IMR-90 (cell line): ENCODE results near the gene FAT1. TPM values are rescaled to one million over a fixed set of nuclear protein-coding genes. Genes with fewer than 3 reads are reported as not detected.

Source experiments
- ATAC-seq: fragments of 200-7000 bp; cut with Tn5 transposase; 2 replicates; pipeline ENCODE4 v1.9.1; 2020; ENCODE audit warnings: low read depth, mild to moderate bottlenecking, moderate library complexity
- BruUV-seq: library from RNA; stranded (reverse); fragments of 400-500 nt; replicated peaks from 2 replicates; lab custom pipeline; 2021; lab: Mats Ljungman, UMichigan
- CTCF ChIA-PET: fragments of 300-600 bp; formaldehyde crosslinking; extraction: SDS; loops from one replicate; lab custom pipeline; 2021; ENCODE audit warnings: antibody characterized with exemption; lab: Yijun Ruan, JAX
- POLR2A ChIA-PET: fragments of 300-600 bp; sonication (Branson Sonifier 250); formaldehyde crosslinking; loops from one replicate; lab custom pipeline; 2022; ENCODE audit warnings: antibody characterized with exemption; ENCODE audit not compliant: unreplicated experiment; lab: Charles Lee
- DNase-seq: peaks from one replicate; pipeline ENCODE4 v3.0.0; 2013
- H2AFZ ChIP-seq: replicated peaks from 2 replicates; pipeline ENCODE3; 2013; ENCODE audit warnings: low read length, mild to moderate bottlenecking; ENCODE audit not compliant: poor library complexity
- H2AK5ac ChIP-seq: 2 replicates; pipeline ENCODE4 v1.6.1; 2013; ENCODE audit warnings: low read depth, low read length, inconsistent platforms
- H2AK9ac ChIP-seq: replicated peaks from 2 replicates; pipeline ENCODE3; 2013; ENCODE audit warnings: mild to moderate bottlenecking, low read depth, low read length, moderate library complexity; ENCODE audit not compliant: poor library complexity
- H2BK120ac ChIP-seq: 2 replicates; pipeline ENCODE4 v1.6.1; 2013; ENCODE audit warnings: low read depth, low read length, inconsistent platforms
- H2BK15ac ChIP-seq: 3 replicates; pipeline ENCODE4 v1.6.1; 2013; ENCODE audit warnings: low read depth, low read length, inconsistent platforms
- H2BK20ac ChIP-seq: 2 replicates; pipeline ENCODE4 v1.6.1; 2013; ENCODE audit warnings: low read depth, mild to moderate bottlenecking, inconsistent platforms, low read length, moderate library complexity
- H2BK5ac ChIP-seq: 2 replicates; pipeline ENCODE4 v1.6.1; 2013; ENCODE audit warnings: mild to moderate bottlenecking, low read depth, low read length, inconsistent platforms; ENCODE audit not compliant: poor library complexity, severe bottlenecking
- H3K14ac ChIP-seq: replicated peaks from 2 replicates; pipeline ENCODE4 v1.6.1; 2013; ENCODE audit warnings: low read depth, low read length, inconsistent platforms
- H3K18ac ChIP-seq: 2 replicates; pipeline ENCODE4 v1.6.1; 2013; ENCODE audit warnings: low read depth, low read length, control low read depth
- H3K23ac ChIP-seq: 2 replicates; pipeline ENCODE4 v1.6.1; 2013; ENCODE audit warnings: low read depth, low read length, inconsistent platforms
- H3K27ac ChIP-seq: 2 replicates; pipeline ENCODE4 v1.5.1; 2013; ENCODE audit warnings: mild to moderate bottlenecking, control low read depth, low read length; ENCODE audit not compliant: insufficient read depth
- H3K27me3 ChIP-seq: 2 replicates; pipeline ENCODE4 v1.6.1; 2013; ENCODE audit warnings: low read length; ENCODE audit not compliant: control insufficient read depth, insufficient read depth
- H3K36me3 ChIP-seq: 2 replicates; pipeline ENCODE4 v1.6.1; 2013; ENCODE audit warnings: low read length, mixed read lengths; ENCODE audit not compliant: control insufficient read depth, insufficient read depth
- H3K4ac ChIP-seq: 2 replicates; pipeline ENCODE4 v1.6.1; 2013; ENCODE audit warnings: low read depth, low read length, inconsistent platforms
- H3K4me1 ChIP-seq: 2 replicates; pipeline ENCODE4 v1.6.1; 2013; ENCODE audit warnings: low read length, mixed read lengths; ENCODE audit not compliant: control insufficient read depth, insufficient read depth
- H3K4me2 ChIP-seq: 2 replicates; pipeline ENCODE4 v1.6.1; 2013; ENCODE audit warnings: low read depth, mild to moderate bottlenecking, control low read depth, low read length, moderate library complexity
- H3K4me3 ChIP-seq: 2 replicates; pipeline ENCODE4 v1.5.1; 2013; ENCODE audit warnings: low read depth, mild to moderate bottlenecking, control low read depth, low read length, moderate library complexity; ENCODE audit not compliant: insufficient read depth
- H3K56ac ChIP-seq: 2 replicates; pipeline ENCODE4 v1.6.1; 2013; ENCODE audit warnings: low read length, inconsistent platforms; ENCODE audit not compliant: insufficient read depth; ENCODE audit errors: extremely low read depth
- H3K79me1 ChIP-seq, 2 experiments: 2 replicates each; pipeline ENCODE4 v1.6.1; 2013; ENCODE audit warnings: low read length in 2 of 2, inconsistent platforms in 1 of 2, low read depth in 1 of 2
- H3K9ac ChIP-seq: 2 replicates; pipeline ENCODE4 v1.6.1; 2013; ENCODE audit warnings: low read depth, low read length, control low read depth
- H3K9me1 ChIP-seq: 2 replicates; pipeline ENCODE4 v1.6.1; 2013; ENCODE audit warnings: low read length, inconsistent platforms; ENCODE audit not compliant: insufficient read depth
- H3K9me3 ChIP-seq: 2 replicates; pipeline ENCODE4 v1.6.1; 2013; ENCODE audit warnings: low read length; ENCODE audit not compliant: control insufficient read depth, insufficient read depth
- H4K20me1 ChIP-seq: 2 replicates; pipeline ENCODE4 v1.6.1; 2013; ENCODE audit warnings: low read length, inconsistent platforms; ENCODE audit not compliant: insufficient read depth
- H4K5ac ChIP-seq: 2 replicates; pipeline ENCODE4 v1.6.1; 2013; ENCODE audit warnings: mild to moderate bottlenecking, low read depth, low read length, control low read depth
- H4K8ac ChIP-seq, 2 experiments: 2 replicates each; pipeline ENCODE4 v1.6.1; 2013; ENCODE audit warnings: low read depth in 2 of 2, low read length in 2 of 2, control low read depth in 1 of 2, inconsistent platforms in 1 of 2
- H4K91ac ChIP-seq: 2 replicates; pipeline ENCODE4 v1.6.1; 2013; ENCODE audit warnings: low read depth, low read length, inconsistent platforms; ENCODE audit not compliant: insufficient read depth
- CEBPB ChIP-seq: IDR thresholded peaks from 2 replicates; pipeline ENCODE4 v1.6.1; 2012; ENCODE audit warnings: low read depth, low read length, improper control_type of control experiment
- ELK1 ChIP-seq: fragments of 150-350 bp; IDR thresholded peaks from 2 replicates; pipeline ENCODE4 v1.6.1; 2016; ENCODE audit warnings: low read depth, mild to moderate bottlenecking, low read length, moderate library complexity, borderline replicate concordance
- FOS ChIP-seq: fragments of 150-350 bp; IDR thresholded peaks from 2 replicates; pipeline ENCODE4 v1.6.1; 2016; ENCODE audit warnings: low read depth, low read length
- MXI1 ChIP-seq: IDR thresholded peaks from 2 replicates; pipeline ENCODE4 v1.6.1; 2012; ENCODE audit warnings: low read depth, mild to moderate bottlenecking, low read length, moderate library complexity, borderline replicate concordance
- NFE2L2 ChIP-seq: fragments of 150-350 bp; IDR thresholded peaks from 2 replicates; pipeline ENCODE4 v1.6.1; 2016; ENCODE audit warnings: low read depth, mild to moderate bottlenecking, low read length
- RAD21 ChIP-seq: IDR thresholded peaks from 2 replicates; pipeline ENCODE4 v1.6.1; 2012; ENCODE audit warnings: low read length, improper control_type of control experiment
- RFX5 ChIP-seq: IDR thresholded peaks from 2 replicates; pipeline ENCODE4 v1.8.0; 2012; ENCODE audit warnings: low read depth, mild to moderate bottlenecking, low read length, moderate library complexity
- SMC3 ChIP-seq: fragments of 150-350 bp; IDR thresholded peaks from 2 replicates; pipeline ENCODE4 v1.6.1; 2016; ENCODE audit warnings: low read depth, mild to moderate bottlenecking, antibody characterized with exemption, low read length, moderate library complexity
- USF2 ChIP-seq: fragments of 150-350 bp; IDR thresholded peaks from 2 replicates; pipeline ENCODE4 v1.6.1; 2017; ENCODE audit warnings: mild to moderate bottlenecking, antibody characterized with exemption, low read length, low read depth
- WGBS, 2 experiments: methylation state at CpG; one replicate each; pipeline versions ENCODE4 v1.1.5 to v1.1.7; 2013; ENCODE audit warnings: missing lambda C conversion rate in 2 of 2; ENCODE audit not compliant: insufficient read length in 1 of 2; ENCODE audit errors: extremely low coverage in 2 of 2; 5-methylcytosine and 5-hydroxymethylcytosine counted together
- dilution Hi-C: fragments of 300-500 bp; cut with HindIII; formaldehyde crosslinking; loops from one replicate; pipeline ENCODE4 v1.14.3; 2018; ENCODE audit warnings: low sequenced_read_pairs; ENCODE audit not compliant: unreplicated experiment
- in situ Hi-C: fragments of 300-500 bp; cut with MboI; formaldehyde crosslinking; loops from 3 replicates; pipeline ENCODE4 v1.14.3; 2019; ENCODE audit warnings: low sequenced_read_pairs, inconsistent platforms, mixed read lengths
- intact Hi-C: fragments of 100-400 bp; cut with micrococcal nuclease; formaldehyde crosslinking; loops from 2 replicates; pipeline ENCODE4 v1.10.0; 2022
- polyA plus RNA-seq, 3 experiments: library from polyadenylated mRNA; depleted of rRNA; stranded (reverse); fragments of >200 nt; gene quantifications; 2 replicates each; pipeline ENCODE4 v1.2.3, GENCODE V29; 2012; ENCODE audit warnings: low replicate concordance in 1 of 3
- total RNA-seq: library from RNA; depleted of rRNA; stranded (reverse); fragments of >200 nt; gene quantifications from 2 replicates; pipeline ENCODE4 v1.2.3, GENCODE V29; 2012

The FAT1 gene
- total and polyA plus RNA-seq, 2 of the 4 experiments (the other 2 are of a cell fraction): 156 to 519 TPM

GRCh38 chr4:186599483-186599882, 124.2 kb downstream of the FAT1 start:
- Histone ChIP-seq H3K4me2 (no peak overlapping the region), H4K91ac (no peak overlapping the region), H4K8ac (no peak overlapping the region), H3K9me3 (no peaks in the 10 kb centered on the region), H3K4me1 (no peaks in the 10 kb centered on the region), H3K4ac (no peak overlapping the region), H3K27me3 (no peaks in the 10 kb centered on the region), H4K5ac (no peak overlapping the region), H3K27ac (no peak overlapping the region), H3K9me1 (peaks cover 8% of the 10 kb centered on the region), H3K14ac (no peak overlapping the region), H2AFZ (no peak overlapping the region), H2BK120ac (no peak overlapping the region), H2BK20ac (no peak overlapping the region), H2BK15ac (no peak overlapping the region), H2AK5ac (no peak overlapping the region), H2AK9ac (no peak overlapping the region), H2BK5ac (no peak overlapping the region), H3K4me3 (no peak overlapping the region), H3K36me3 (peaks cover 78% of the 10 kb centered on the region), H3K18ac (no peak overlapping the region), H3K9ac (no peak overlapping the region), H4K20me1 (peaks cover 44% of the 10 kb centered on the region), H3K56ac (no peak overlapping the region), H3K23ac (no peak overlapping the region), H3K79me1 (peaks cover 25 to 68% of the 10 kb centered on the region in 2 experiments)
- CTCF ChIA-PET: no interaction called here
- ATAC-seq (no peak), DNase-seq (no peak)
- dilution Hi-C loops (no loop called here), intact Hi-C loops (no loop called here), in situ Hi-C loops (no loop called here)
- POLR2A ChIA-PET: no interaction called here
- 93% methylated on average over 6 of the region's 10 CpGs; no CpG with 5 or more reads in 1 of the 2 experiments for WGBS, 2 experiments
- TF ChIP-seq ELK1 (no peak), RFX5 (no peak), USF2 (no peak), NFE2L2 (no peak), CEBPB (no peak), MXI1 (no peak), FOS (no peak), RAD21 (no peak), SMC3 (no peak)
- BruUV-seq: no TSS peak
